ENCODE data around the gene TRIM15.
"Not testable (repeated sequence)": the region's sequence is repeated elsewhere in the genome, so short reads cannot be mapped to it uniquely, and the experiment has no call there.

Gene TRIM15

DNA sequence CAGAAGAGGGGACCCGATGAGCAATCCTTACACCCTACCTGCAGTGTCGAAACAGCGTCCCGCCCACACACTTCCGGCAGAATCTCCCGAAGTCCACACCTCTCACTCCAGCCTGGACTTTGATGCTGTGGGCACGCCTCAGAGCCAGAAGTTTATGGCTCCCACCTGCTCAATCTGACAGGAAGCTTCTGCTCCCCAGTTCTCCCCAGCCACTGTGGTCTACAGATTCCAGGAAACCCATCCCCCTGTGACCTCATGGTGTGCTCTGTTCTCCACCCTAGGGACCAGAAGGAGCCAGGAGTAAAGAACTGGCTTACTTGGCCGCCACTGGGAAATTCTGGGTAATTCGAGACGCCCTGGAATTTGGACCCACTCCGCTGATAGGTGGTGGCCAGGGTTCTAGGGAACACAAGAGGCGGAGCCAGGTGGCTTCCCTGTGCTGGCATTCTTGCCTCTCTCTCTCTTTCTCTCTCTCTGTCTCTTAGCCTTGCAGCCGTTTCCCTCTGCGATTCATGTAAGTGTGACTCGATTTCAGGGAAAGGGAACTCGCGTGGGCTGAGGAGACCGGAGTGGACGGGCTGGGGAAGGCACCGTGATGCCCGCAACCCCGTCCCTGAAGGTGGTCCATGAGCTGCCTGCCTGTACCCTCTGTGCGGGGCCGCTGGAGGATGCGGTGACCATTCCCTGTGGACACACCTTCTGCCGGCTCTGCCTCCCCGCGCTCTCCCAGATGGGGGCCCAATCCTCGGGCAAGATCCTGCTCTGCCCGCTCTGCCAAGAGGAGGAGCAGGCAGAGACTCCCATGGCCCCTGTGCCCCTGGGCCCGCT lies at the start of gene TRIM15:
Gene TRIM15, plus strand, starts transcription at position 457 of the 828 bp plus-strand sequence. Its CDS starts 139 bp downstream, at position 596.
- Histone ChIP-seq H3K4me3 (no peak within 1 kb of the TSS), H3K27ac (no peak within 1 kb of the TSS), H3K9ac (ENCODE audit: insufficient read length) (no peak within 1 kb of the TSS), H3K36me3 (ENCODE audit: insufficient read depth, low read length) (no peaks in the 10 kb centered on the region), H3K9me3 (ENCODE audit: low read depth, low read length) (no peaks in the 10 kb centered on the region)
- DNase-seq (ENCODE audit: low read depth, low spot score) = no peak
- no peak for TF ChIP-seq FOXP2 (optimal IDR thresholded peaks at IDR 0.05; ENCODE audit: control extremely low read depth, extremely low read length, insufficient read depth)
- no peak for TF ChIP-seq POLR2AphosphoS5 (IDR thresholded peaks at IDR 0.05; ENCODE audit: borderline replicate concordance, low read depth, low read length)
- TF ChIP-seq EZH2 (IDR thresholded peaks at IDR 0.05) = no peak

DNA sequence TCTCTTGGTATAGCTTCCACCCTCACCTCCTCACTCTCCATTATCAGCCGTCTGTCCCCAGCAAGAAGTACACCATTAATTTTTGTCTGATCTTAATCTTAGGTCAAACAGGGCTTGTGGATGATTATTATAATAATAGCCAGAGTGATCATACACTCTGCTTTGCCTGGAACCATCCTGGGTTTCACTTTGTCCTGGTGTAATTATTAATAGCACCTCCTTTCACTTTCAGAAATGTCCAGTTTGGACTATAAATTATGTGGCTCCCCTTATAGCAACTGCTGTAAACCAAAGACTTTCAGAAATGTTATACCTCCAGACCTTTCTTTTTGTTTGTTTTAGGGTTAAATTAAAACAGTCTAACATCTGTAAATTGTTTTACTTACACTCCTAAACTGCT lies 49.5 kb upstream of the TRIM15 start:
- H3K4me3 ChIP-seq = no peak overlapping the region
- no peak for DNase-seq (ENCODE audit: low read depth, low spot score)
- H3K27ac ChIP-seq = no peak overlapping the region
- no peaks in the 10 kb centered on the region for H3K9me3 ChIP-seq (ENCODE audit: low read depth, low read length)
- no peak overlapping the region for H3K9ac ChIP-seq (ENCODE audit: insufficient read length)
- no peaks in the 10 kb centered on the region for H3K36me3 ChIP-seq (ENCODE audit: insufficient read depth, low read length)
- TF ChIP-seq EZH2 (IDR thresholded peaks at IDR 0.05) = no peak
- no peak for TF ChIP-seq FOXP2 (optimal IDR thresholded peaks at IDR 0.05; ENCODE audit: control extremely low read depth, extremely low read length, insufficient read depth)

- DNase-seq (ENCODE audit: low read depth, low spot score) = no peak
- no peaks in the 10 kb centered on the region for H3K36me3 ChIP-seq (ENCODE audit: insufficient read depth, low read length)
- no peaks in the 10 kb centered on the region for H3K9me3 ChIP-seq (ENCODE audit: low read depth, low read length)
- TF ChIP-seq FOXP2 (optimal IDR thresholded peaks at IDR 0.05; ENCODE audit: control extremely low read depth, extremely low read length, insufficient read depth) (no peak), EZH2 (IDR thresholded peaks at IDR 0.05) (no peak), POLR2AphosphoS5 (IDR thresholded peaks at IDR 0.05; ENCODE audit: borderline replicate concordance, low read depth, low read length) (no peak)
- no peak overlapping the region for H3K27ac ChIP-seq
- H3K9ac ChIP-seq (ENCODE audit: insufficient read length) = no peak overlapping the region
- H3K4me3 ChIP-seq = no peak overlapping the region
These were observed 46.6 kb upstream of the TRIM15 start for GRCh38 chr6:30116724-30117123.

- H3K27ac ChIP-seq; H3K9me3 ChIP-seq (ENCODE audit: low read depth, low read length); DNase-seq (ENCODE audit: low read depth, low spot score); H3K4me3 ChIP-seq; H3K36me3 ChIP-seq (ENCODE audit: insufficient read depth, low read length); H3K9ac ChIP-seq (ENCODE audit: insufficient read length): not testable (repeated sequence)
These were observed 44.7 kb upstream of the TRIM15 start for GRCh38 chr6:30118691-30119090.

DNA sequence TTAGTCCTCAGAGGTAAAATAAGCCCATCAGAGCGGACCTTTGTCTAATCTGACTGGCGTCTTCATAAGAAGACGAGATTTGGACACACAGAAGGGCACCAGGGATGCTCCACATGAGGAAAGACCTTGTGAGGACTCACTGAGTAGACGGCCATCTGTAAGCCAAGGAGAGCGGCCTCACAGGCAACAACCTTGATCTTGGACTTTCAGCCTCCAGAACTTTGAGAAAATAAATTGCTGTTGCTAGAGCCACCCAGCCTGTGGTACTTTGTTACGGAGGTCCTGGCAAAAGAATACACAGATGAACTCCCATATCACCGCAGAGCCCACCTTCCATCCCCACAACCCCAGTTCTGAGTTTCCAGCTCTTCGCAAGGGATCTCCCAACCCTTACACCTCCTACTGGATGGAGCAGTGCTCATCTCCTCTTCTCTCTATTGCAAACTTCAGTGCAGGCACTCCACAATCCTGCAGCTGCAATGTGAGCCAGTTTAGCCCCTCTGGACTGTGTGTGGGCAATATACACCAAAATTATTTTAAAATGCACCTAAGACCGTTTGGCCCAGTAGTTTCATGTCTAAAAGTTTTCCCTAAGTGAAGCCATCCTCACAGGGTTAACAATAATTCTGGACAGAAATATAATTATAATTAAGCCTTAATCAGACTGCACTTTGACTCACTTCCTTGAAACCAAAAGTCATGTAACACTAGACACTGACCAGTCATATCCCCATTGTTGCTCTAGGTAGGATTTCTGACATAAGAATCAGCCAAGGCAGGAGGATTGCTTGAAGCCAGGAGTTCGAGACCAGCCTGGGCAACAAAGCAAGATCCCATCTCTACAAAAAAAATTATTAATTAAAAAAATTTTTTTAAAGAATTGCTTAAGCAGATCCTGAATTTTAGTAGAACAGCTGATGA lies 41.6 kb upstream of the TRIM15 start:
- H3K9me3 ChIP-seq (ENCODE audit: low read depth, low read length) = no peaks in the 10 kb centered on the region
- no peak overlapping the region for H3K9ac ChIP-seq (ENCODE audit: insufficient read length)
- H3K36me3 ChIP-seq (ENCODE audit: insufficient read depth, low read length) = no peaks in the 10 kb centered on the region
- no peak overlapping the region for H3K4me3 ChIP-seq
- no peak for TF ChIP-seq FOXP2 (optimal IDR thresholded peaks at IDR 0.05; ENCODE audit: control extremely low read depth, extremely low read length, insufficient read depth)
- no peak for TF ChIP-seq POLR2AphosphoS5 (IDR thresholded peaks at IDR 0.05; ENCODE audit: borderline replicate concordance, low read depth, low read length)
- no peak for TF ChIP-seq EZH2 (IDR thresholded peaks at IDR 0.05)
- no peak for DNase-seq (ENCODE audit: low read depth, low spot score)
- H3K27ac ChIP-seq = no peak overlapping the region

- Histone ChIP-seq H3K4me3 (no peak overlapping the region), H3K27ac (no peak overlapping the region), H3K36me3 (ENCODE audit: insufficient read depth, low read length) (no peaks in the 10 kb centered on the region), H3K9me3 (ENCODE audit: low read depth, low read length) (no peaks in the 10 kb centered on the region), H3K9ac (ENCODE audit: insufficient read length) (no peak overlapping the region)
- no peak for TF ChIP-seq POLR2AphosphoS5 (IDR thresholded peaks at IDR 0.05; ENCODE audit: borderline replicate concordance, low read depth, low read length)
- TF ChIP-seq FOXP2 (optimal IDR thresholded peaks at IDR 0.05; ENCODE audit: control extremely low read depth, extremely low read length, insufficient read depth) = no peak
- TF ChIP-seq EZH2 (IDR thresholded peaks at IDR 0.05) = no peak
- no peak for DNase-seq (ENCODE audit: low read depth, low spot score)
These were observed 40.8 kb upstream of the TRIM15 start for GRCh38 chr6:30122515-30122914.

DNA sequence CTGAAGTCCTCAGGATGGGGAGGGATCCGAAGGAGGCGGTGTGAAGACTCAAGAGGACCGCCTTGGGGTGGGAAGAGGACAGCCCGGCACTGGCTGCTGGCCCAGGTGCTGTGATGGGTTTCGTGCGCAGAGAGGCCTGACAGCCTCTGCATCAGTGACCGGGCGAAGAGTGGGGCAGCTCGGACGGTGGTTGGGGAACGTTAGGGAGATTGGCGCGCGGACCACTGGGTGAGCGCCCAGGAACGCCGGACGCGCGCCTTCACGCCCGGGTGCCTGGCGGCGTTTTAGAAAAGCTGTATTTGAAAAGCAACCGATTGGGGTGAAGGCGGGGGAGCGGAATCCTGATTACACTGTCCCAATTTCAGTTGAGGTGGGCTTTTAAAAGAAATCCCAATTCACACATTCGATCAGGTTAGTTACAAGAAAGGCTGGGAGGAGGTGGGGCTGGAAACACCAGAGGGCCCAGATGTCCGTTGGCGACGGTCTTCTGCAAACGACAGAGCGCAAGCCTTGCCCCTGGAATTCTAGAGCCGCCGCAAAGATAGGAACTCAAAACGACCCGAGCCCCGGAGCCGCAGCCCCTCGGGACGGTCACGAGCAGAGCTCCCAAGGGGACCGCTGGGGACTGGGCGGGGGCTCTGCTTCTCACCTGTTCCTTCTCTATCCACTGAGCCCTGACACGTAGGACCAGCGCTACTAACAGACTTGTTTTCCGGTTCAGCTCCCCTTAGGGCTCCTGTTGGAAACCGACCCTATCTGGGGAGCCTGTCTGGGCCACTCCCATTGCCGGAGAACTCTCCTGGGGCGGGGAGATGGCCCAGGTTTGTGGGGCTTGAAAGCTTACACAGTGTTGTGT lies 35.9 kb upstream of the TRIM15 start:
- H3K4me3 ChIP-seq = no peak overlapping the region

More for the DNA sequence above, 35.9 kb upstream of the TRIM15 start:
- no peak for TF ChIP-seq EZH2 (IDR thresholded peaks at IDR 0.05)
- TF ChIP-seq POLR2AphosphoS5 (IDR thresholded peaks at IDR 0.05; ENCODE audit: borderline replicate concordance, low read depth, low read length) = no peak
- no peak for TF ChIP-seq FOXP2 (optimal IDR thresholded peaks at IDR 0.05; ENCODE audit: control extremely low read depth, extremely low read length, insufficient read depth)
- H3K9ac ChIP-seq (ENCODE audit: insufficient read length) = no peak overlapping the region
- H3K36me3 ChIP-seq (ENCODE audit: insufficient read depth, low read length) = no peaks in the 10 kb centered on the region
- H3K27ac ChIP-seq = no peak overlapping the region
- no peak for DNase-seq (ENCODE audit: low read depth, low spot score)
- H3K9me3 ChIP-seq (ENCODE audit: low read depth, low read length) = no peaks in the 10 kb centered on the region
